ENCODE data around the gene RPL7L1.

Gene RPL7L1

DNA sequence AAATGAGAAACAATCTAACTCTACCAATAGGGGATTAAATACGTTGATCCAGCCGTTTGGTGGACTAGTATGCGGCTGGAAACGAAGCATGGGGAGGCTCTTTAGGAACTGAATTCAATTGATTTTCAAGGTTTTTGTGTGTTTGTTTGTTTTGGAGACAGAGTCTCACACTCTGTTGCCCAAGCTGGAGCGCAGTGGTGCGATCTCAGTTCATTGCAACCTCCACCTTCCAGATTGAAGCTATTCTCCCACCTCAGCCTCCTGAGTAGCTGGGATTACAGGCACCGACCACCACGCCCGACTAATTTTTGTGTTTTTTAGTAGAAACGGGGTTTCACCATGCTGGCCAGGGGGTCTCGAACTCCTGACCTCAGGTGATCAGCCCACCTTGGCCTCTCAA is 57.0 kb downstream of the RPL7L1 start:
- DNase-seq, result no peak

GRCh38 chr6:42937548-42938427 is 58.4 kb downstream of the RPL7L1 start:
- DNase-seq, result no peak

DNA sequence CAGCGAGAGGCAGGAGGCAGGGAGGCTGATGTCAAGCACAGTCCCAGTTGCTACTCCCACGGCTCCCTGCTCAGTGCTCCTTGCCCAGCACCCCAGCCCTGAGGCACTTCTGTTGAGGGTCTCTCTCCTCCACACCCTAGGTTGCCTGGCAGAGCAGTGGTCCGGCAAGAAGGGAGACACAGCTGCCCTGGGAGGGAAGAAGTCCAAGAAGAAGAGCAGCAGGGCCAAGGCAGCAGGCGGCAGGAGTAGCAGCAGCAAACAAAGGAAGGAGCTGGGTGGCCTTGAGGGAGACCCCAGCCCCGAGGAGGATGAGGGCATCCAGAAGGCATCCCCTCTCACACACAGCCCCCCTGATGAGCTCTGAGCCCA is 59.0 kb downstream of the RPL7L1 start:
- DNase-seq, result no peak

DNA sequence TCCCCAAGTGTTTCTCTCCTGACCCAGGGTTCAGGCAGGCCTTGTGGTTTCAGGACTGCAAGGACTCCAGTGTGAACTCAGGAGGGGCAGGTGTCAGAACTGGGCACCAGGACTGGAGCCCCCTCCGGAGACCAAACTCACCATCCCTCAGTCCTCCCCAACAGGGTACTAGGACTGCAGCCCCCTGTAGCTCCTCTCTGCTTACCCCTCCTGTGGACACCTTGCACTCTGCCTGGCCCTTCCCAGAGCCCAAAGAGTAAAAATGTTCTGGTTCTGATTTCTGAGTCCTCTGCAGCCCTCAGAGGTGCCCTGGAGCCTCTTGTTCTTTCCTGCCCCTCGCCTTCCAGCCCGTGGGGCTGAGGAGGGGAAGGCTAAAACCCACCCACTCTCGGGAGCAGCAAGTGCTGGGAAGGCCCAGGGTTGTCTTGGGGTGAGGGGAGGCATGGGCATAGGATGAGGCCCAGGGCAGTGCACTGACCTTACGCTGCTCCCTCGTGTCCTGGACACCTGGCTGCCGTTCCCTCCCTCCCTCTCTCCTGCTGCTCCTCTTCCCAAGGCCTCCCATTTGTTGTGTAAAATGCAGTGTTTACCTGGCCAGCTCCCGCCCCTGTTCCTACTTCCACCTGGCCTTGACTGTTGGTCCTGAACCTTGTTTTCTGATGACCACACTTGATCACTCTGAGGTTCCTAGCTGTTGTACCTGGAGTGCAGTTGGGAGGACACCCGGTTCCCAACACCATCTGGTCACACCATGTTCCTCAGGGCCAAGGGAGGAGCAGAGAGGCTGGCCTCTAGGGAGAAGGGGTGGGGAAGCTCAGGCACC is 59.8 kb downstream of the RPL7L1 start:
- no peak for DNase-seq
